Stimulated activated naive CD8-positive, alpha-beta T cell treated with anti-CD3 and anti-CD28 coated beads, Interleukin-15, Interleukin-2, amounts not matched to agents 100 U/mL and 50 U/mL, for 24 hours (primary cell): ENCODE results near the gene WDR36.

Experiments
- ATAC-seq: fragments of 150-1000 bp; cut with Tn5 transposase; one replicate; pipeline ENCODE4 v1.10.0; 2021
- DNase-seq: peaks from one replicate; pipeline ENCODE4 v3.0.0; 2021

Gene WDR36

GRCh38 chr5:111106320-111106948, 14.3 kb downstream of the WDR36 start:
- DNase-seq (no peak), ATAC-seq (no peak)

- ATAC-seq (no peak), DNase-seq (no peak)
Measured at GRCh38 chr5:111107371-111107770, 15.2 kb downstream of the WDR36 start.

- no peak for ATAC-seq
Measured at GRCh38 chr5:111111956-111112355, 19.8 kb downstream of the WDR36 start.

GRCh38 chr5:111113678-111114077, 21.5 kb downstream of the WDR36 start:
- no peak for DNase-seq
- ATAC-seq, result no peak

More at GRCh38 chr5:111111956-111112355, 19.8 kb downstream of the WDR36 start:
- DNase-seq, result no peak

- DNase-seq (no peak), ATAC-seq (no peak)
Measured at GRCh38 chr5:111115229-111115628, 23.1 kb downstream of the WDR36 start.

GRCh38 chr5:111116550-111116949, 24.4 kb downstream of the WDR36 start:
- DNase-seq (no peak), ATAC-seq (no peak)

GRCh38 chr5:111117136-111117535, 25.0 kb downstream of the WDR36 start:
- ATAC-seq (no peak), DNase-seq (no peak)

GRCh38 chr5:111119221-111119620, 27.1 kb downstream of the WDR36 start:
- DNase-seq (no peak), ATAC-seq (no peak)

GRCh38 chr5:111119856-111120255, 27.7 kb downstream of the WDR36 start:
- no peak for DNase-seq
- ATAC-seq, result peak; percentile 96

GRCh38 chr5:111120911-111121310, 28.8 kb downstream of the WDR36 start:
- ATAC-seq (no peak), DNase-seq (no peak)

- DNase-seq, result no peak
- peak; percentile 30 for ATAC-seq
Measured at GRCh38 chr5:111121926-111122325, 29.8 kb downstream of the WDR36 start.

- ATAC-seq (peak; percentile 40), DNase-seq (no peak)
Measured at GRCh38 chr5:111122398-111122797, 30.2 kb downstream of the WDR36 start.

- DNase-seq (no peak), ATAC-seq (no peak)
Measured at GRCh38 chr5:111124793-111125192, 32.6 kb downstream of the WDR36 start.

GRCh38 chr5:111126896-111127295, 34.7 kb downstream of the WDR36 start:
- DNase-seq (no peak), ATAC-seq (no peak)

GRCh38 chr5:111127453-111128195, 35.5 kb downstream of the WDR36 start:
- DNase-seq, result no peak

GRCh38 chr5:111129938-111130337, 37.8 kb downstream of the WDR36 start:
- DNase-seq, result no peak
- no peak for ATAC-seq

More at GRCh38 chr5:111127453-111128195, 35.5 kb downstream of the WDR36 start:
- no peak for ATAC-seq

- DNase-seq (no peak), ATAC-seq (no peak)
Measured at GRCh38 chr5:111131356-111131755, 39.2 kb downstream of the WDR36 start.

GRCh38 chr5:111132076-111132475, 39.9 kb downstream of the WDR36 start:
- ATAC-seq (no peak), DNase-seq (no peak)

GRCh38 chr5:111132731-111133435, 40.7 kb downstream of the WDR36 start:
- peak; percentile 73 for ATAC-seq
- DNase-seq, result peak; percentile 8

GRCh38 chr5:111133436-111133751, 41.2 kb downstream of the WDR36 start:
- no peak for ATAC-seq
- DNase-seq, result no peak

- ATAC-seq, result no peak
Measured at GRCh38 chr5:111134087-111134486, 41.9 kb downstream of the WDR36 start.

GRCh38 chr5:111134864-111135263, 42.7 kb downstream of the WDR36 start:
- no peak for DNase-seq
- no peak for ATAC-seq

More at GRCh38 chr5:111134087-111134486, 41.9 kb downstream of the WDR36 start:
- DNase-seq, result no peak

- DNase-seq (no peak), ATAC-seq (no peak)
Measured at GRCh38 chr5:111135363-111135762, 43.2 kb downstream of the WDR36 start.
